Activated CD8-positive, alpha-beta memory T cell treated with anti-CD3 and anti-CD28 coated beads for 1 hour (primary cell): Measurements from ENCODE around the gene PAOX.
"Not testable (repeated sequence)": the region's sequence is repeated elsewhere in the genome, so short reads cannot be mapped to it uniquely, and the experiment has no call there.

ENCODE experiments used
- DNase-seq, 2 donors: peaks; one replicate each; pipeline ENCODE4 v3.0.0-alpha.2; 2020; ENCODE audit warnings: low read depth in 1 of 2; ENCODE audit errors: extremely low read depth in 1 of 2

PAOX gene

DNA sequence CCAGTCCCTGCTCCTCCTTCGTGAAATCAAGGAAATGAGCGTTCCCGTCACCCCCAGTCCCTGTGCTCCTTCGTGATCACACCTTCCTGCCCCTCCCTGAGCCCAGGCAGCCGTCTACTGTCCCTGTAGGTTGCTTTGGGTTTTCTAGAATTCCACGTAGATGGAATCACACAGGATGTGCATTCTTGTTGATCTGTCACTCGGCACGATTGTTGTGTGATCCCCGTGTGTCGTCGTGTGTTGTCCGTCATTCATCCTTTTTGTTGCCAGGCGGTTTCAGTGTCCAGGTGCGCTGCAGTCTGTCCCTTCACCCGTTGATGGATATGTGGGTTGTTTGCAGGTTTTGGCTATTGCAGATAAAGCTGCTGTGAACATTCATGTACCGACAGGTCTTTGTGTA, 24.3 kb downstream of the PAOX start:
- no peak for DNase-seq

DNA sequence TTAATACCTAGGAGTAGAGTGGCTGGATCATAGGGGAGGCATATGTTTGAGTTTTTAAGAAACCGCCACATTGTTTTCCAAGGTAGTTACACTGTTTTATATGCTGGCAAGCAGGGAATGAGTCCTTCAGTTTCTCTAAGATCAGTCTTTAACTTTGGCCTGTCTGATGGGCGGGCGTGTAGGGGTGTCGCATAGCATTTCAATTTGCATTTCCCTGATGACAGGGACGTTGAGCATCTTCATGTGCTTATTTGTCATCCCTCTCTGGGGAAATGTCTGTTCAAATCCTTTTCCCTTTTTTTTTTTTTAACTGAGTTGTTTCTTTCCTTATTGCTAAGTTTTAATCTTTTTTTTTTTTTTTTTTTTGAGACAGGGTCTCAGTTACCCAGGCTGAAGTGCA, 24.7 kb downstream of the PAOX start:
- no peak for DNase-seq

DNA sequence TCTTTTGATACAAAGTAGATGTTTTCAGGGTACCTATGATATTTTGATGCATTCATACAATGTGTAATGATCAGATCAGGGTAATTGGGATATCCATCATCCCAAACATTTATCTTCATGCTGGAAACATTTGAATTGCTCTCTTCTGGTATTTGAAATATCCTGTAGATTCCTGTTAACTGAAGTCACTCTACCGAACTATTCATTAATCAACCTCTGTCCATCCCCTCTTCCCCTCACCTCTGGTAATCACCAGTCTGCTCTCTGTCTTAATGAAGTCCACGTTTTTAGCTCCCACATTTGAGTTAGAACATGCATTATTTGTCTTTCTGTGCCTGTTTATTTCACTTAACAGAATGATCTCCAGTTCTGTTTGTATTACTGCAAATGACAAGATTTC, 26.2 kb downstream of the PAOX start:
- DNase-seq = no peak

DNA sequence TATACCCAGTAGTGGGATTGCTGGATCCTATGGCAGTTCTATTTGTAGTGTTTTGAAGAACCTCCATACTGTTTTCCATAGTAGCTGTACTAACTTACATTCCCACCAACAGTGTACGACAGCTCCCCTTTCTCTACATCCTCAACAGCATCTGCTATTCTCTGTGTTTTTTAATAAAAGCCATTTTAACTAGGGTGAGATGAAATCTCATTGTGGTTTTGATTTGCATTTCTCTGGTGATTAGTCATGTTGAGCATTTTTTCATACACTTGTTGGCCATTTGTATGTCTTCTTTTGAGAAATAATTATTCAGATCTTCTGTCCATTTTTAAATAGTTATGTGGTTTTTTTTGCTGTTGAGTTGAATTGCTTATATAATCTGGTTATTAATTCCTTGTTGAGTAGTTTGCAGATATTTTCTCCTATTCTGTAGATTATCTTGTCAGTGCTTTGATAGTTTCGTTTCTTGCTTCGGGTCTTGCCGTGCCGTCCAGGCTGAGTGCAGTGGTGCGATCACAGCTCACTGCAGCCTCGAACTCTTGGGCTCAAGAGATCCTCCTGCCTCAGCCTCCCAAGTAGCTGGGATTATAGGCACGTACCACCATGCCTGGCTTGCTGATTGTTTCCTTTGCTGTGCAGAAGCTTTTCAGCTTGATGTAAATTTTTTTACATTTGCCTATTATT, 26.9 kb downstream of the PAOX start:
- DNase-seq = no peak

DNA sequence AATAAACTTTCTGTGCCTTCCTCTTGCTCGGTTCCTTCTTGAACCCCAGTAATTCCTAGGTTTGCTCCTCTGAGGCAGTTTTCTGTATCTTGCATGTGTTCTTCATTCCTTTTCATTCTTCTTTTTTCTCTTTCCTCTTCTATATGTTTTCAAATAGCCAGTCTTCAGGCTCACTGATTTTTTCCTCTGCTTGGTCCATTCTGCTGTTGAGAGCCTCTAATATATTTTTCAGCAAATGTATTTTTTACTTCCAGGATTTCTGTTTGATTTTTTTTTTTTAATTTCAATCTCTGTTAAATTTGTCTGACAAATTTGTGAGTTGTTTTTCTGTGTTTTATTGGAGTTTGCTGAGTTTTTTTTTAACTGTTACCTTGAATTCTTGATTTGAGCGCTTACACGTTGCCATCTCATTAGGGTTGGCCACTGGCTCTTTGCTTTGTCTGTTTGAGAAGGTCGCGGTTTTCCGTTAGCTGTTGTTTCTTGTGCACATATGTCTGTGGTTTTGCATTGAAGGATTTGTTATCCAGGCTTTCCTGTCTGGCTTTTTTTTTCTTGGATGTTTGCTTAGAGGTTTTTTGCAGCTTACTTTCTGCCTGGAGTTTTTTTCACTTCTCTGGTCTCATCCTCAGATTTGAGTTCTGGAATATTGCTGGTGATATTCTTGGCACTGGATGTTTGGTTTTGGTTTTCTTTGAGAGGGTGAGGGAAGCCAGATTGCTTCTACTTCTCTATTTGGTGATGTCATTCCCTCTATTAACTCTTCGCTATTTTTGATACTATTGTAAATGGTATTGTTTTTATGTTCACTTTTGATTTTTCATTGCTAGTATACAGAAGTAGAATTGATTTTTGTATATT, 32.7 kb downstream of the PAOX start:
- DNase-seq = no peak

DNA sequence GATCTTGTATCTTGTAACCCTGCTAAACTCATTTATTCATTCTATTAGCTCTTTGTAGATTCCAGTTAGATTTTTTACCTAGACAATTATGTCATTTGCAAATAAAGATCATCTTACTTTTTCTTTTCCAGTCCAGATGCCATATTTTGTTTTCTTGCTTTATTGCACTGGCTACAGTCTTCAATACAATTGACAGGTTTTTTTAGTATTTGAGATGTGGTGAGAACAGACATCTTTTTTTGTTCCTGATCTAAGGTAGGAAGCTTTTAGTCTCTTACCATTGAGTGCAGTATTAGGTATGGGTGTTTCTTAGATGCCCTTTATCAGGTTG, 33.3 kb downstream of the PAOX start:
- no peak for DNase-seq

DNA sequence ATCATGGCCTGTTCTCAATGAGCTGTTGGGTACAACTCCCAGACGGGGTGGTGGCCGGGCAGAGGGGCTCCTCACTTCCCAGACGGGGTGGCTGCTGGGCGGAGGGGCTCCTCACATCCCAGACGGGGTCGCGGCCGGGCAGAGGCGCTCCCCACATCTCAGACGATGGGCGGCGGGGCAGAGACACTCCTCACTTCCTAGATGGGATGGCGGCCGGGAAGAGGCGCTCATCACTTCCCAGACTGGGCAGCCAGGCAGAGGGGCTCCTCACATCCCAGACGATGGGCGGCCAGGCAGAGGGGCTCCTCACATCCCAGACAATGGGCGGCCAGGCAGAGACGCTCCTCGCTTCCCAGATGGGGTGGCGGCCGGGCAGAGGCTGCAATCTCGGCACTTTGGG, 35.3 kb downstream of the PAOX start:
- not testable (repeated sequence) for DNase-seq

DNA sequence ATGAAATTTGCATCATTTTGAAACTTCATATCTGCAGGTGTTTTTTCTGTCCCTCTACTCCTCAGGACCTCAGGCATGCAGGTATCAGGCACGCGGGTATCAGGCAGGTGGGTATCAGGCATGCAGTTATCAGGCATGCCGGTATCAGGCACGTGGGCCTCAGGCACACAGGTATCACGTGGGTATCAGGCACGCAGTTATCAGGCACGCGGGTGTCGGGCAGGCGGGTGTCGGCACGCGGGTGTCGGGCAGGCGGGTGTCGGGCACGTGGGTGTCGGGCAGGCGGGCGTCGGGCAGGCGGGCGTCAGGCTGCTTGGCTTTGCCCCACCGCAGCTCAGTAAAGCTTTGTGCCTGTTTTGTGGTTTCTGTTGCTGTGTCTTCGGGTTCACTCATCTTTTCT, 36.7 kb downstream of the PAOX start:
- no peak for DNase-seq

DNA sequence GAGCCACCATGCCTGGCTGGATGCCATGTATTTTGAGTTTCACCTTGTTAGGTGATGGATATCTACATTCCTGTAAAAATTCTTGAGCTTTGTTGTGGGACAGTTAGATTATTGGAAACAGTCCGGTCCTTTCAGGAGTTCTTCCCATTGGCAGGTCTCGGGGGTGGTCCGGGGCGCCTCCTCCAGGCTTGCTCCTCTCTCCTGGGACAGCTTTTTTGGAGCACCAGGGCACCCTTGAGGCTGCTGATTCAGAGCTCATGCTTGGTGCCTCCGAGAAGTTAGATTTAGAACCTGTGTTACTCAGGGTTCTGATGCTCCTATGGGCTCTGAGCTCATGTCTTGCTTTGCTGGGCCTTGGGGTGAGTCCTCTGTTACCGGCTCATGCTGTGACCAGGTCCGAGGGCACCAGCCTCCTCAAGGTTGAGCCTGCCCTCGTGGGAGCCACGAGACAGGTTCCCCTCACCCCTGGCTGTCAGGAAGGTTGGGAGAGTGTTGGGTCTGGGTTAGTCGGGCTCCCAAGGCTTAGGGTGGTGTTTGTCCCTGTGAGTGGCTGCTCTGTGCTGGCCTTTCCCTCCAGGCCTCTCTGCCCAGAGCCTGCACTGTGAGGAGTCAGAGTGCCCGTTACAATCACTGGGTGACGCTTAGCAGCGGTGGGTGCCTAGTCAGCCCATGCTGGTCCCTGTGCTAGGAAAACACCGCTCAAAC, 39.4 kb downstream of the PAOX start:
- no peak for DNase-seq

DNA sequence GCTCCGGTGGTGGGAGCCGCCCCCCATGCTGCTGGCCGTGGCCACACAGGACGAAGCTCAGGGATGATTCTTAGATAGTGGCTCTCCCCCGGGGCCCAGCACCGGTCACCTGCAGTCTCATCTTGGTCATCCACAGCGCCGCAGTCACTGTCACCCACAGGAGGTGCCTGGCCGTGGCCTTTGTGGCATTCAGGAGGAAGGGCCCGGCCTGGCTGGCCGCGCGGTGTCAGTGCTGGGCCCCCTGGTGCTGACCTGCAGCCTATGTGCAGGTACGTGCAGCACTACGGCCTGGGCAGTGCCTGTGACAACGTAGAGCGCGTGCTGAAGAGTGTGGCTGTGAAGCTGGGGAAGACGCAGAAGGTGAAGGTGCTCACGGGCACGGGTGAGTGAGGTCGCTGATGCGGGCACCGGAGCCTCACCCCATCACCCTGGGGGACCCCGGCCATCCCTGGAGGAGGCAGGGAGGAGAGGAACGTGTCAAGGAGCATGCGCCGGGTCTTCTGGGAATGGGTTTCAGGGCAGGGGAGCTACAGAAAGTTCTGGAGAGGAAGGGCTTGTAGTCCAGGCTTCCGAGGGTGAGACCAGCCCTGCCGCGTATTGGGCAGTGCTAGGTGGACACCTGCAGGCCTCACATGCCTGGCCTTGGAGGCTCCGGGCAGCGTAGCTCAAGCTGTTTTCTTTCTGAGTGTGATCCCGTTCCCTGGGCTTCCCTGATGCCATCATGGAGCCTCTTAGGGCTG, 40.3 kb downstream of the PAOX start:
- DNase-seq = no peak

DNA sequence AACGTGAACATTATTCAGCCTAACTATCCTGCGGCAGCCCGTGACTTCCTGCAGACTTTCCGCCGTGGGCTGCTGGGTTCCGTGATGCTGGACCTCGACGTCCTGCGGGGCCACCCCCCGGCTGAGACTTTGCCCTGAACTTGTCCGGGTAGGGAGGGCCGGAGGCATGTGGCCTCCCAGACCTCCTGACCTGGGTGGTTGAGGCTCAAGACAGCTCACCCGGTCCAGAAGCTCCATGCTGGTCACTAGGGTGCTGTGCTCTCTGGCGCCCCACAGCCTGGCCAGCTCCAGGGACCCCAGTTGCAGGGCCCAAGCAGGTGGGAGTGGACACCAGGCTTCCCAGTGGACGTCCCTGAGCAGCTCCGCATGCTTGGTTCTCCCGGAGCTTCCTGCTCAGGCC, 41.0 kb downstream of the PAOX start:
- DNase-seq = no peak

DNA sequence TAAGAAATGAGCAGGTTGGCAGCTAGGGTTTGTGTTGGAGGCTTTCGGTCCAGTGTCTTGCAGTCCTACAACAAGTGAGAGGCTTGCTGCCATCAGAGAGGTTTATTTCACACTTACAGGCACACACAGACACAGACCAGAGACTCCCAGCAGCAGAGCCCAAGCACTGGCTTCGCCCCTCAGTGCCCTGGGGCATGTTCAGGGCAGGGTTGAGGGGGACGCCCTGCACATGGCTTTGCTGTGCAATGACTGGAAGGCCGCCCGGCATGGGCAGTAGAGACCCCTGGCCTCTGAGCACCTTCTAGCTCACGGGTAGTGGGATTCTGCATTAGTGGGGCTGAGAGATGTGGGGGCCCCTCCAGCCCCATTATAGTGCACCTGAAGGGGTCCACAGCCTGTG, 41.5 kb downstream of the PAOX start:
- no peak for DNase-seq

DNA sequence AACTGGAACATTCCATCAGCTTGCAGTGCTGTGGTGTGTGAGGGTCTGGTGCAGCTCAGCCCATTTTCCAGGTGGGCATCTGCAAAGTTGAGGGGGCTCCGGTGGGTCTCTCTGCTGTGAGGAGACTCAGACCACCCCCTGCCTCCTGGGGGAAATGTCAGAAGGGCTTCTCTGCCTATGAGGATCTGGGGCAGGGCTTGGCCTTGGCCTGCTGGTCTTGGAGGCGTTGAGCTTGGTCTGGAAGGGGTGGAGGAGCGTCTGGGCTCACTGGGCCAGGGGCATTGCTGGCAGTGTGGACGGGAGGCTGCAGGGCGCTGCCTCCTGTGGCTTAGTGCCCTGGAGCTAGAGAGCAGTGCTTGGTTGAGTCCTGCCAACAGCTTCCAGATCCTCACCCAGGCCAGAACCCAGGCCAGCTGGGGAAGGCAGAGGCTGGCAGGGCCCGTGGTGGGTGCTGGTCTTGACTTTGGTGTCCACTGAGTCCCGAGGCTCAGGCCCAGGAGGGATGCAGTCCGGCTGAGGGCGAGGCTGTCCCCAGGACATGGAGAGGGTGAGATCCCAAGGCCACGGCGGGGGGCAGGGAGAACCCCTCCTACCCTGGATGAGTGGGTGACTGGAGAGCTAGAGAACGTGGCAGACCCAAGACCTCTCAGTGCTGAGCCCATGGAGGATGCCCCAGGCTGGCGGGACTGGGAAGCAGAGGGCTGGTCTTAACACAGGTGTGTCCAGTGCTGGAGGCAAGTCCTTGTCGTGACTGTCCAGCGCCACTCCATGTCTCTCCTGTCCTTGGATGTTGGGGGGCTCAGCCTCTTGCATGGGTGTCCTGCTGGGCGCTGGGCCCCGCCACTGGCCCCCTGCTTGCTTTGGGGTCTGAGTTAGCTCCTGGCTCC, 42.5 kb downstream of the PAOX start:
- no peak for DNase-seq

DNA sequence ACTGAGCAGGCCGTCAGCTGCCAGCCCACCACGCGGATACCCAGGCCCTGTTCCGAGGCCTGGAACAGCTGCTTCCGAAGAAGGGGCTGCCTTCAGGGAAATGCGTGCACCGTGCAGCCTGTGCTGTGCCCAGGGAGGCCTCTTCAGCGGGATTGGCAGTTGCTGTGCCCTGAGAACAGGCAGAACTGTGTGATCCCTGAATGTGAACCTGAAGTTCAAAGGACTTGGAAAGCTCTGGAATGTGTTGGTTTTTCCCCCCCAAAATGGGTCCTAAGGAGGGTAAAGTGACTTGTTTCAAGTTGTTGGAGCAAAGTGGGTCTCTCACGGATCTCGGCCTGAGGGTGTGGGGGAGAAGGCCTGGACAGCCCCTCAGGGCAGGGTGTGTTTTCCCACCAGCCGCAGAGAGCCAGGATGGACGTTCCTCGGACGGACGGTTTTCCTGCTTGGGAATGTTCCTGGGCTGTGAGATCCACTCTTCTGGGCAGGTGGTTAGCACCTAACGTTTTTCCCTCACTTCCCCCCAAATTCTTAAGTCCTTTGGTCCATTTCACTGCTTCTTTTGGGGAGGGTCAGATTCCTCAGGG, 43.3 kb downstream of the PAOX start:
- DNase-seq = no peak

DNA sequence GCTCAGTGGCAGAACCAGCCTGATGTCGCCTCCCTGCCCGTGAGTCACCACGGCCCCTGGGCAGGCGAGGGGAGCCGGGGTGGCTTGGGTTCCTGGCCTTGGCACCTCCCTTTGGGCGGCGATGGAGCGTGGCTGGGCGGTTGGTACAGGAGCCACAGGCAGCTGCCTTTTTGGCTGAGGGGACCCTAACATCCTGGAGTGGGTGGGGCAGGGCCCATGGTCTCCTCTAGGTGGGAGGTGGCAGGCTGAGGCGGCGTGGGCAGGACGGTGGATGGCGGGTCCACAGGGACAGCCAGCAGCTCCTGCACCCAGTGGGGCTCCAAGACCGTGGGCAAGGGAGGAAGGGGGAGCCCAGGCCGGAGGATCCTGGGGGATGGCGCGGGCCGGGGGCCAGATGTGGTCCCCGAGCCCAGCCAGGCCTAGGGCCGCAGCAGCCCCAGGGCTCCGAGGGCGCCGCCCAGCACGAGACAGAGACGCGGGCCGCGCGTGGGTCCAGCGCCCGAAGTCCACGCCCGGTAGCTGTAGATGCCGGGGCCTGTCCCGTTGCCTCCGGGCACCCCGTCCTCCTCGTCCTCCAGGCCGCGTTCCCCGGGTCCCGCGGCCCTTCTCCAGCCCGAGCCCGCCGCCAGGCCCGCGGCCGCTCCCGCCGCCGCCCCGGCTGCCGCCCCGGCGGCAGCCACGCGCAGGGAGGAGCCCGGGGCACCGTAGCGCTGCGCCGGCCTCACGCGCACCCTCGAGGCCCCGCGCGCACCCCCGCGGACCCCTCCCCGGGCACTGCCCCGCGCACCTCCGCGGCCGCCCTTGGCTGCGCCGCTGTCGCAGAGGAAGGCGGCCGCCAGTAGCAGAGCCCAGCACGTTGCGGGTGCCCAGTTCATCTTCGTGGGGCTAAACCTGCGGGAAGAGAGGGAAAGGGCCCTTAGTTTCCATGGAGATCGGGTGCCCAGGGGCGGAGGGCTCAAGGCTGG, 44.0 kb downstream of the PAOX start:
- no peak for DNase-seq

DNA sequence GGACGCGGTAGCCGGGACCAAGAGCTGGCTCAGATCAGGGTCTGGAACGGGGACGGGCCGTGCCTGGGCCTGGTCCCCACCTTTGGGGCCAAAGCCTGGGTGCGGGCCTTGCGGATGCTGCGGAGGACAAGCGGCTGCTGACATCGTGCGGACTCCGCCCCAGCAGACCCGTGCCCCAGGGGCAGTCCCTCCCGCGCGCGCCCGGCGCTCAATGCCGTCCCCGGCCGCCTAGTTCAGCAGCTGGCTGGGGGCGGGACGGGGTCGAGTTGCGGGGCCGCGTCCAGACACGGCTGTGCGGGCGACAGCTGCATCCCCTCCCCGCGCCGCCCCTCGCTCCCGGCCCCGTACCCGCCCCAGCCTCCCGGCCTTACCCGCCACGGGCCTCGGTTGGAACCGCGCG, 45.0 kb downstream of the PAOX start:
- DNase-seq = not testable (repeated sequence)

DNA sequence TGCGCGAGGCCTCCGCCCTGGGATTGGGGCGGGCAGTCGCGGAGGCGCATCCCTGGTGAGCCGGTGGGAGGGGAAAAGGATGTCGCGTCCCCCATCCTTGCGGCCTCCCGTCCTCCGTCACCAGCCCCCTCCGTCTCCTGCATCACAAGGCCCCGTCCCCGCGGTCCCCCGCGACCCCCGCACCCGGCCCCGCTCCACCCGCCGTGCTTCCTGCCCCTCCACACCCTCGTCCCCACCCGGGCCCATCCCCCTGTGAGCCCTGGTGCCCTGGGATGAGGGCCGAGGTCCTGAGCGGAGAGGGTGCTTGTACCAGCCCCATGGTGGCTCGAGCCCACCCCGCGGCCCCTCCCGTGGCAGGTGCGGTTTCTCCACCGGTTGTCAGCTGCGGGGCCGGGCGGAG, 45.5 kb downstream of the PAOX start, which contains the start of gene SPRN:
TSS of gene SPRN (minus strand) at position 25 of the 400 bp plus-strand sequence. CDS start 944 bp downstream, outside the sequence.
- not testable (repeated sequence) for DNase-seq

DNA sequence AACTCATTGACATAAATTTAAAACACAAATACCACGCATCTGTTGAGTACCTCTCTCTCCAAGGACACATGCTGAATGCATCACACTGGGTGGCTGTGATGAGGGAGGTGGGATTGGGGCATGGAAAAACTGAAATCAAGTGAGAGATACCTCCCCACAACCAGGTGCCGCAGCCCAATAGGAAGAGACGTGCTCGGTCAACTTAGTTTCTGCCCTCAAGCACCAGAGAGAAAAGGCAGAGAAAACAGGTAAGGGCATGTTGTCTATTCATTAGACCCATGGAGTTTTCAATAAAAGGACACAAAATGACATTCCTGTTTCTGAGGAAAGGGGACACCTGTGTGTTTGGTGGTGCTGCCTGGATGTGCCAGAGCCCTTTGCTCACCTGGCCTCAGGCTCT, 50.5 kb downstream of the PAOX start:
- not testable (repeated sequence) for DNase-seq
